Ammon's horn (tissue), 1 donor: ENCODE results near the gene AGAP2.
"Not testable (repeated sequence)": the region's sequence is repeated elsewhere in the genome, so short reads cannot be mapped to it uniquely, and the experiment has no call there.

Experiments used
- DNase-seq: peaks from one replicate; pipeline ENCODE4 v3.0.0-alpha.2; 2016; ENCODE audit warnings: low spot score

The AGAP2 gene

DNA sequence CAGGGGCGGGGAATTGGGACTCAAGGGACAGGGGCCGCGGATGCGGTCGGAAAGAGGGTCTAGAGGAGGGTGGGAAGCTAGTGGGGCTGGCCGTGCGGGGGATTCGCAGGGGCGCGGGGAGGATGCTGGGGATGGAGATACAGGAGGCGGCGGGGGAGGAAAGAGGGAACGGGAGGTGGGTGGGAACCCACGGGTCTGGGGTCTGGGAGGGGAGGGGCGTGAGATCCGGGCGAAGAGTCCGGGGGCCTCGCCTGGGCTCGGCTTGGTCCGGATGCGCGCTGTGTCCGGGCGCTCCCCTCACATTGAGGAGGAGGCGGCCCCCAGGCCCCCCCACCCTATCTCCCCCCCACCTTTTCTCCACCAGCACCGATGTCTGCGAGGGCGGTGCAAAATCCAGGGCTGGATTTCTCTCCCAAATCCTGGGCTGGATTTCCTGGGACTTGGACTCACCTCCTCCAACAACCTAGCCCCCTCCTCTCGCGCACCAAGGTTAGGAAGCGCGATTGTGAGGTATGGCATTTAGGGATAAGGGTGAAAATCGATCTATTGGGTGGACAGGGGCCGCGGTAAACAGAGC, at the start of gene AGAP2:
AGAP2 (minus strand) TSS at position 82 of the 577 bp plus-strand sequence. CDS start 496 bp downstream, outside the sequence.
- DNase-seq: peak; percentile 56

DNA sequence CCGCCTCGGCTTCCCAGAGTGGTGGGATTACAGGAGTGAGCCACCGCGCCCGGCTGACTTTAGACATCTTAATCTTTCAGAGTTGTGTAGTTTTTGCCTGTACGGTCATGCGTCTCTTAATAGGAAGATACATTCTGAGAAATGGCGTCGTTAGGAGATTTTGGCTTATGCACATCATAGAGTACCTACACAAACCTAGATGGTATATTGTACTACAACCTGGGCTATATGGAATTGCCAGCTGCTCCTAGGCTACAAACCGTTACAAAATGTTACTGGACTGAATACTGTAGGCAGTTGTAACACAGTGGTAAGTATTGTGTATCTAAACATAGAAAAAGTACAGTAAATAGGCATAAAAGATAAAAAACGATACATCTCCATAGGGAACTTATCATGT, 45.3 kb upstream of the AGAP2 start:
- no peak for DNase-seq

DNA sequence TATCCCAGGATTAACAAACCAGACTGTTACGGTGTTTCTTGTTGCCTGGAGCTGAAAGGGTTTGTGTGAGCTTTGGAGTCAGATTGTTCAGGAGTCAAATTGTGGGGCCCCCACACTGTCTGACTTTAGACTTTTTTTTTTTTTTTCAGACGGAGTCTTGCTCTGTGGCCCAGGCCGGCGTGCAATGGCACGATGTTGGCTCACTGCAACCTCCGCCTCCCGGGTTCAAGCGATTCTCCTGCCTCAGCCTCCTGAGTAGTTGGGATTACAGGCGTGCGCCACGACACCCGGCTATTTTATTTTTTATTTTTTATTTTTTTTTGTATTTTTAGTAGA, 44.9 kb upstream of the AGAP2 start:
- DNase-seq: no peak

DNA sequence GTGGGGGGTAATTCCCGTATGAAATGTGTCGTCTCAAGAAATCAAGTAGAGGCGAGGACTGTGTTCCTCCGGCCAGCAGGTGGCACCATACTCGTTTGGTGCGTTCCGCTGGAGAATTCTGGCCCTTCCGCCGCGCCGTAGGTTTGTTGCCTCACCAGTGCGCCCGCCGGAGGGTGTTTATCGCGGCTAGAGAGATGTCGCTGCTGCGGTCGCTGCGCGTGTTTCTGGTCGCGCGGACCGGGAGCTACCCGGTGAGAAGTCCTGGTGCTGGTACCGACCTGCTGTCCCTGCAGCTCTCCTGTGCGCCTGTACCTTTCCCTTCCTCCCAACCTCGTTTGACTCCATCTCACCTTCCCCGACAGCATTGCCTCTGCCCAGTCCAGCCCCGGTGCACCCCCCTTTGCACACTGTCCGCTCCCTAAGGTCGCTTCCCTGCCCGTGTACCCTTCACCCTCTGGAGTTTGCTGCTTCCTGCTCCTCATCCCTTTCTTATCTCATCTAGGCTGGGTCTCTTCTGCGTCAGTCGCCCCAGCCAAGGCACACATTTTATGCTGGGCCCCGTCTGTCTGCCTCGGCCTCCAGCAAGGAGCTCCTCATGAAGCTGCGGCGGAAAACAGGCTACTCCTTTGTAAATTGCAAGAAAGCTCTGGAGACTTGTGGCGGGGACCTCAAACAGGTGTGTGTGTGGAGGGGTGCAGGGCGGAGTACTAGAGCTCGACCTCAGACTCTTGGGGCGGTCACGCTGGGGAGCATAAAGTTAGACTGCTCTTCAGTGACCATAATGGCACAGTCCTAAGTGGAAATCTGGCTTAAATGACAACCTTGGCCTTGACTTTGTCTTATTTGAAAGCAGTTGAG, 44.3 kb upstream of the AGAP2 start, which contains the start of gene TSFM:
TSFM (plus strand) TSS at position 180 of the 858 bp plus-strand sequence; CDS start at position 195, 15 bp downstream.
- peak; percentile 96 for DNase-seq

DNA sequence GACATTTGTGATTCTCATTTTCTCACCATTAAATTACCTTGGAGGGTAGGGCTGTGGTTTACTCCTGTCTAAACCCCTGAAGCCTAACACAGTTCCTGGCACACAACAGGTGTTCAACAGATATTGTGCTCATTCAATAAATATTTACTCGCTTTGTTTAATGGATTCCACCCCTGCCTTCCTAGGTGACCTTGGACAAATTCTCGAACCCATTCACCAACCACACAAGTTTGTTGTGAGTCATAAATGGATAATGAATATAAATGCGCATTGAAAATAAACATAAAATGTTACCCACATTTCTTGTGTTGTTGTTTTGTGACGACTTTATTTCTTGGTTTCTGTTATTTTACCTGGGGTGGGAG, 43.7 kb upstream of the AGAP2 start:
- DNase-seq: no peak

DNA sequence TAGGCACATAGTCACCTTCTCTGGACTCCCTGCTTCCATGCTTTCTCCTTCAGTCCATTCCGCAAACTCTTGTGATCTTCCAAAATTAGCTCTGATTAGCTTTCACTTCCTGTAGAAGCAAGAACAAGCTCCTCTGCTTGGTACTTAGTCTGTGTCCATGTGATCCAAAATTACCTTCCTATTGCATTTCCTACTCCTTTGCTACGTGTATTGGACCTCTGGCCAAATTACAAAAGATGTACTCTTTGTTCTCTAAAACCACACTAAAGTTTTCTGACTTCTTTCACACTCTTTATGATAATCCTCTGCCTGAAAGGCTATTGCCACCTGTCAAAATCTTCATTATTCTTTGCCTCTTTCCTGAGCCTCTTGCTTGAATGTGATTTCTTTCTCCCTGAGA, 43.3 kb upstream of the AGAP2 start:
- no peak for DNase-seq

DNA sequence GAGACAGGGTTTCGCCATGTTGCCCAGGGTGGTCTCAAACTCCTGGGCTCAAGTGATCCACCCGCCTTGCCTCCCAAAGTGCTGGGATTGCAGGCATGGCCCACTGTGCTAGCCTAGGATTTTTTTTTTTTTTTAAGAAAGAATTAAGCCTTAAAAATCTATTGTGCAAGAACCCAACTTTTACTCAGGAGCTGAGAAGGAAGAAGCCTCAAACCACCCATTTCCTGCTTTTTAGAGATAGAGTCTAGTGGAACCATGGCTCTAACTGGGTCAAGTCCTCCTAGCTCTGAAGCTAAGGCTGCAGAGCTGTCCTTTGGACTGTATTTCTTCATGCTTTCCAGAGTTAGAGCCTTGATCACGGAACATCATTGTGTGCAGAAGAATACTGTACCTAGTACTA, 42.7 kb upstream of the AGAP2 start:
- no peak for DNase-seq

DNA sequence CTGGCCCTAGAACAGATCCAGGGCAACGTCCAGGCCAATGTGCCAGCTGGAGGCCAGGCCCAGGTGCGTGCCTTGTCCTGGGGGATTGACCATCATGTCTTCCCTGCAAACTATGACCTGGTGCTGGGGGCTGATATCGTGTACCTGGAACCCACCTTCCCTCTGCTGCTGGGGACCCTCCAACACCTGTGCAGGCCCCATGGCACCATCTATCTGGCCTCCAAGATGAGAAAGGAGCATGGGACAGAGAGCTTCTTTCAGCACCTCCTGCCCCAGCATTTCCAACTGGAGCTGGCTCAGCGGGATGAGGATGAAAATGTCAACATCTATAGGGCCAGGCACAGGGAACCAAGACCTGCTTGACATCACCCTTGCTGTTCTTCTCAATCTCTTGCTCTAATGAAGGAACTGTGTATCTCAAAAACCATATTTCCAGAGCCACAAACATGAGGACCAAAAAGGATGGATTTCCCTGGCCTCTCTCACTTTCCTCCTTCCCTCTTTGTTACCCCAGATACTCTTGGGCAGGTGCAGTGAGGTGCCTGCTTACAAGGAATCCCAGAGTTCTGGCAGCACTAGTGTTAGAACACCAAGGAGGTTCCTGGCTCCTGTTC, 41.8 kb upstream of the AGAP2 start:
- no peak for DNase-seq

DNA sequence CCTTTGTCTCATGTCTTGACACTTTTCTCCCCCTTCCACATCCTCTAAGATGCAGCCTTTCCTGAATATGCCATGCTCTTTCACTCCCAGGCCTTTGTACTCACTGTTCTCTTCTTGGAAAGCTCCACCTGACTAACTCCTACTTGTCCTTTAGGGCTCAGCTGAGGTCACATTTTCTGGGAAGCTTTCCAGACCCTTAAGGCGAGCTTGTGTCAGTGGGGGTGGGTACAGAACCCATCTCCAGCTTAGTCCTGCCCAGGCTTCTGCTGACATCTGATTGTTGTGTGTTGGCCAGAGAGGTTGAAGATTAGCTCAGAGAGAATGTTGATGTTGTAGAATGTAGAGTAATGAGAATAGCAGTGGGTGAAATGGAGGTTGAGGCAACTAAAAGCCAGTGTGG, 41.2 kb upstream of the AGAP2 start:
- no peak for DNase-seq

DNA sequence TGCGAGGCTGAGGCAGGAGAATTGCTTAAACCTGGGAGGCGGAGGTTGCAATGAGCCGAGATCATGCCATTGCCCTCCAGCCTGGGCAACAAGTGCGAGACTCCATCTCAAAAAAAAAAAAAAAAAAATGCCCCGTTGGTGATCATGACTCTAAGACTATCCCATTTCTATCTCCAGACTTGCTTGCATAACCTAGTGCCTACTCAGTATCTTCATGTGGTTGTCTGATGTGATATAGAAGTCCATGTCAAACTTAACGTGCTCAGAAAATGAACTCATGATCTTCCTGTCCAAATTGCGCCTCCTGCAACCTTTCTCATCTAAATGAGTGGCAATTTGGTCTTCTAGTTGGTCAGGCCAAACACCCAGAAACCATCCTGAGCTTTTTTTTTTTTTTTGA, 39.4 kb upstream of the AGAP2 start:
- DNase-seq: no peak

DNA sequence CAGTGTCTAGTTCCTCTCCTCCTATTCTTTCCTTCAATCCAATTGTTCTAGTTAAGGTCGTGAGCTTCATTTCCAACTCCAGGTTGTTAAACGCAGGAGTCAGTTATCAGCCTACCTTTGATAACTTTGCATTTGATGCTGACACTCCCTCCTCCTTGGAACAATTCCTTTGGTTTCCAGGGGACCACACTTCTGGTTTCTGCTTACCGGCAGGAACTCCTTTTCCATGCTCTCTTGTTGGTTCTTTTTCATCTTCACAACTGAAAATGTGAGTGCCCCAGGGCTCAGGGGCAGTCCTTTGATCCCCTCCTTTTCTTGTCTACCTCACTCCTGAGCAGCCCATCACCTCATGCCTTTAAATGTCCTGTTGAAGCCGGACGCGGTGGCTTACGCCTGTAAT, 38.8 kb upstream of the AGAP2 start:
- no peak for DNase-seq

DNA sequence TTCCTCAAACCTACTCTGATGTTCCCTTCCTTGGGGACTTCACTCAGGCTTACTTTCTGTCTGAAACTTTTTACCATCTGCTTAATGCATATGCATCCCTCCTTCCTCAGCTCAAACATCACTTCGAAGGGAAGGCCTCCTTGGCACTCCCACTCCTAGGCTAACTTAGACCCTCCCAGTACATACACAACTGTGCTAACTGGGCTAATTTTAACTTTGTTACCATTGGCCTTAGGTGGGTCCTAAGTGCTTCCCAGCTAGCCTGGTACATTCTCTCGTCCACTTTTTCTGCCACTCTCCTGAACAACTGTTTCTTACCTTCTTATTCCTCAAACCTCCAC, 37.7 kb upstream of the AGAP2 start:
- DNase-seq: no peak

DNA sequence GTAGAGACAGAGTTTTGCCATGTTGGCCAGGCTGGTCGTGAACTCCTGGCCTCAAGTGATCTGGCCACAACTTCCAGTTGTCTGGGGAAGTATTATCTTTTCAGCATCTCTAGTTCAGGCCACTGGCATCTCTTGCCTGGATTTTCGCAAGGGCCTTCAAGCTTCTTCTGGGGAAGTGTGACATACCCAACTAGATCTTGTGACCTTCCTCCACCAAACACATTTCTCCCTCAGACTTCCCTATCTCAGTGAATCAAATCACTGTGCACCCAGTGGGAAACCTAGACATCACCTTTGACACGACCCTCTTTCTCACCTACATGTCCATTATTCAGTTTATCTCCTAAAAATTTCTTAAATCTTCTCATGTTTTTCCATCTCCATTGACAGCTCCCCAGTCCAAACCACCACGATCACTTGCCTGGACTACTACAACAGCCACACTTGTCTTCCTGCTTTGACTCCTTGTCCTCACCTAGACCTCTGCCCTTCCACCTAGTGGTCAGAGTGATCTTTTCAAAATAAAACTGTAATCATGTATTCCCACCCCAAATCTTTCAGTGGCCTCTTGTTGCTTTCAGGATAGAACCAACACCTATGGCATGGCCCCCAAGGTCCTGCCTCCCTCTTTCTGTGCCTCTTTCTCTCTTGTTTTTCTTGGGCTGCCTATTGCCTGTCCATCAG, 37.2 kb upstream of the AGAP2 start:
- DNase-seq: no peak

DNA sequence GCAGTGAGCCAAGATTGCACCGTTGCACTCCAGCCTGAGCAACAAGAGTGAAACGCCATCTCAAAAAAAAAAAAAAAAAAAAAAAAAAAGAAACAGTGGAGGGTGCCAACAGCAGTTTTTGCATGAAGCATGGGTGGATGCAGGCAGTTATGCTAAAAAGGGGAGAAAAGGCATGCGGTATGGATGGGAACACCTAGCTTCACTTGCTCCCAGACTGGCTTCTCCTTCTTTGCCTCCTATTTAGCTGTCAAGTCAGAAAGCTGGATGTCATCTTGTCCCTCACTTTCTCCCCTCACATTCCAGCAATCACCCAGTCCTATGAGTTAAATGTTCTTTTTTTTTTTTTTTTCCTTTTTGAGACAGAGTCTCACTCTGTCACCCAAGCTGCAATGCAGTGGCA, 36.5 kb upstream of the AGAP2 start:
- no peak for DNase-seq

DNA sequence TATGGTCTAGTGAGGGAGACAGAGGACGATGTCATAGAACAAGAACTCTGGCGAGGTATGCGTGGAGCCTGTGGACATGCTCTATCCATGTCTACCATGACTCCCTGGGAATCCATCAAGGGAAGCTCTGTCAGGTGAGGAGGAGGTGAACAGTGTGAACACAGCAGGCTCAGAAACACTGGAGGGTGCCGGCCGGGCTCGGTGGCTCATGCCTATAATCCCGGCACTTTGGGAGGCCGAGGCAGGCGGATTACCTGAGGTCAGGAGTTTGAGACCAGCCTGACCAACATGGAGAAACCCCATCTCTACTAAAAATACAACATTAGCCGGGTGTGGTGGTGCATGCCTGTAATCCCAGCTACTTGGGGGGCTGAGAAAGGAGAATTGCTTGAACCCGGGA, 36.1 kb upstream of the AGAP2 start:
- not testable (repeated sequence) for DNase-seq

DNA sequence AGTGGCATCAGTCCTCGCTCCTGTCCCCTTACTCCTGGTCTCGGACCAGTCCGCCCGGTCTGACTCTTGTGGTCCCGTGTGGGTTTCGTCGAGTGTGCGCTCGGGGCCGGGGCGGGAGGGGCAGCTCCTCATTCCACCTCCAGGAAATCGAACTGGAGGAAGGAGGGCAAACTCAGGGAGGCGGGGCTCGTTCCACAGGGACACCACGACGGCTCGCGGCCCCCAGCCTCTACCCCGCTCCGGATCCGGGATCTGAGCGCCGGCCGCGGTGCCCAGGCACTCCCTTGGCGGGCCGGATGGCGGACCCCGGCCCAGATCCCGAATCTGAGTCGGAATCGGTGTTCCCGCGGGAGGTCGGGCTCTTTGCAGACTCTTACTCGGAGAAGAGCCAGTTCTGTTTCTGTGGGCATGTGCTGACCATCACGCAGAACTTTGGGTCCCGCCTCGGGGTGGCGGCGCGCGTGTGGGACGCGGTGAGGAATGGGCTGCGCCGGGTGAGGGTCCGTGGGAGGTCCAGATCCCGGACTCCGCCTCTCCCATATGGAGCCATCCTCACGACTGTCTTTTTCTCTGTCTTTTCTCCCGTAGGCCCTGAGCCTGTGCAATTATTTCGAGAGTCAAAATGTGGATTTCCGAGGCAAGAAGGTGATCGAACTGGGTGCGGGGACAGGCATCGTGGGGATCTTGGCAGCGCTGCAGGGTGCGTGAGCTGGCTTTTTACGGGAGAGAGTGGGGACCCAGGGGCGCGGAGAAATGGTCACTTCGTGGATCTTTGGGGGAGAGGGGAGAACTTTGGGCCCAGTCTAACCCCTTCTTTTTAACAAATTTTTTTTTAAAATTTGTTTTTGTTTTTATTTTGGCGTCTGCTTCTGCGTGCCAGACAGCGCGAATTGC, 34.1 kb upstream of the AGAP2 start, which contains the start of gene EEF1AKMT3:
EEF1AKMT3 (plus strand) TSS at position 186 of the 894 bp plus-strand sequence; CDS start at position 297, 111 bp downstream.
- peak; percentile 55 for DNase-seq

DNA sequence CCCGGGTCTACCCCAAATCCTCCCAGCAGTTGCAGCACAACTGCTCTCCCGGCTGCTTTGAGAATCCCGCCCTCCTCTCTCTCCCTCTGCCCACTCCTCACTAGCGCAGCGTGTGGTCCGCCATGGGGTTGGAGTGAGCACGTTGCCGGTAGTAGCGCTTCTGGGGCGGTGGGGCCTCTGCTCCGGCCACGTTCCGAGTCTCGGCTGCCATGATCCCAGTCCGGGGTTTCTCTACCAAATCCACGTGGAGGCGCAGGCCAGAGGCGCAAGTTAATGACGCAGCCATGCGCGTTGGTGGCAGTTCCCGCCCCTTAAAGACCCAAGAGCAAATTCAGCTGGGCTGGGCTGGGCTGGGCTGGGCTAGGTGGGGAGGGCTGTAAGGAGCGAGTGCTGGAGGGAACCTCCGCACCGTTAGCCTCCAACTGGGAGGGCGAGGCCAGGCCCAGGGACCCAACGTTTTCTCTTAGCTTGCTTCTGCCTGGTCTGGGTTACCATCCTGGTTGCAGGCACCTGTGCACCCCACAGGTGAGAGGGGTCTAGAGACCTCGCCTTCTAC, 33.4 kb upstream of the AGAP2 start, which contains the start of gene METTL1:
METTL1 (minus strand) TSS at position 233 of the 556 bp plus-strand sequence; CDS start at position 211, 22 bp downstream.
- peak; percentile 98 for DNase-seq

DNA sequence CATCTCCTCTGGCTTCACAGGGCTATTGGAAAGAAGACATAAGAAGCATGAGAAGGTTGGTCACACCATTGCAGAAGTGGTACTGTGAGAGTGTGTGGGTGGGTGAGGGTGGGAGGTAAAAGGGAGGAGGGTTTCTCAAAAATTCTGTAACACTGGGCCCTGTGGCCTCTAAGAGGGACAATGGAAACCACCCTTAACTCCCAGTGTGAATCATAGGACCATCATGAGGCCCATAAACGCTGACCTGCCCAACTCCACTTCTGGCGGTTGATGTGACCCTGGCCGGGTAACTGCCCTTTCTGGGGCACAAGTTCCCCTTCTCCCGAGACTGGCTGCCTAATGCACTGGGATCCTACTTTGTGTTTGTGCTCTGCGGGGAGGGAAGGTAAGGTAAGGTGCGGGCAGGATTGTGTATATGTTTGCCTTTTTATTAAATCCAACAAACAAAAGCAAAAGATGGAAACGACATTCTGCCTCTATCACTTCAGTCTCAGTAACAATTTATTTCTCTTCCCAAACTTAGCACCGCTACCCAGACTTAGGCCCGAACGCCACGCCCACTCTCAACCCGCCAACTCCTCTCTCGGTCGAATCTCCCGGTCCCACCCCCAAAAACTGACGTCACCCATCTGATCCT, 32.8 kb upstream of the AGAP2 start:
- peak; percentile 83 for DNase-seq

DNA sequence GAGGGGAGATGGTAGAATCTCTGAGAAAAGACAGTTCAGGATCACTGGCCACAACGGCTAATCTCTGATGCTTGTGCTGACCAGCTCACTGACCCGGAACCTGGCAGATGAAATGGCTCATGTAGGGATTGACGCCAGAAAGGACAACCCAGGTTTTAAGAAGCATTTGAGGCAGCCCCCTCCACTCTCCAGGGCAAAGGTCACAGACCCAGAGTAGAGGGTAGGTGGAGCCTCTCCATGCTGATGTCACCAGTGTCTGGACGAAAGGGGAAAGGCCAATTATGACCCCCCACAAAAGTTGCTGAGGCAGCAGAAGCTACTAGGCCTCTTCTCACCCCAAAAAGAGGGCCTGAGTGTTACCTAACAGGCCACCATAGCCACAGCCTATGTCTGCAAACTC, 32.2 kb upstream of the AGAP2 start:
- no peak for DNase-seq

DNA sequence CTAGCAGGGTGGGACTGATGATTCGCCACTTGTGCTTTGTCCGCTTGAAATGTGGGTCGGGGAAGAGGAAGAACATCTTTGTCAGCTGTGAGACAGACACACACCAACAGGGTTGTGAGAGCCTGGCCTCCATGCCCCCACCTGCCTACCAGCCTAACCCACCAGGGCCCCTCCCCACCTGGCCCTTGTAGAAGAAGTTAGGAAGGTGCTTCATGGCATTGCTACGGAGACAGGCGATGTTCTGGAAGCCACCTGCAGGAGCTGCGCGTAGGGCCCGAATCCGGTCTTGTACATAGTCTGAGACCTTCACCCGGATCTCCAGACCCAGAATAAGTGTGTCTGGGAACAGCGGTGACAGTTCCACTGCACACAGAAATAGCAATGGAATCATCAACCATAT, 31.1 kb upstream of the AGAP2 start:
- no peak for DNase-seq

DNA sequence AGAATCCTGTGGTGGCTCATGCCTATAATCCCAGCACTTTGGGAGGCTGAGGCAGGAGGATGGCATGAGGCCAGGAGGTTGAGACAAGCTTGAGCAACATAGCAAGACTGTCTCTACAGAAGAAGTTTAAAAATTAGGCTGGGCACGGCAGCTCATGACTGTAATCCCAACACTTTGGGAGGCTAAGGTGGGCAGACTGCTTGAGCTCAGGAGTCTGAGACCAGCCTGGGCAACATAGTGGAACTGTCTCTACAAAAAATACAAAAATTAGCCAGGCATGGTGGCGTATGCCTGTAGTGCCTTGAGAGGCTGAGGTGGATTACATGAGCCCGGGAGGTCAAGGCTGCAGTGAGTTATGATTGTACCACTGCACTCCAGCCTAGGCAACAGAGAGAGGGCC, 29.3 kb upstream of the AGAP2 start:
- DNase-seq: no peak
